ENCODE measurements around the gene ARID3A.
A peak's percentile ranks its signal among the peaks of the same experiment; 100 is the strongest.

ARID3A gene

GRCh38 chr19:913080-913748 lies 12.6 kb upstream of the ARID3A start, which contains the start of gene R3HDM4:
R3HDM4 (minus strand) TSS chr19:913219; CDS start chr19:913157, 62 bp downstream.
- DNase-seq, result peak; percentile 82 to 87

DNA sequence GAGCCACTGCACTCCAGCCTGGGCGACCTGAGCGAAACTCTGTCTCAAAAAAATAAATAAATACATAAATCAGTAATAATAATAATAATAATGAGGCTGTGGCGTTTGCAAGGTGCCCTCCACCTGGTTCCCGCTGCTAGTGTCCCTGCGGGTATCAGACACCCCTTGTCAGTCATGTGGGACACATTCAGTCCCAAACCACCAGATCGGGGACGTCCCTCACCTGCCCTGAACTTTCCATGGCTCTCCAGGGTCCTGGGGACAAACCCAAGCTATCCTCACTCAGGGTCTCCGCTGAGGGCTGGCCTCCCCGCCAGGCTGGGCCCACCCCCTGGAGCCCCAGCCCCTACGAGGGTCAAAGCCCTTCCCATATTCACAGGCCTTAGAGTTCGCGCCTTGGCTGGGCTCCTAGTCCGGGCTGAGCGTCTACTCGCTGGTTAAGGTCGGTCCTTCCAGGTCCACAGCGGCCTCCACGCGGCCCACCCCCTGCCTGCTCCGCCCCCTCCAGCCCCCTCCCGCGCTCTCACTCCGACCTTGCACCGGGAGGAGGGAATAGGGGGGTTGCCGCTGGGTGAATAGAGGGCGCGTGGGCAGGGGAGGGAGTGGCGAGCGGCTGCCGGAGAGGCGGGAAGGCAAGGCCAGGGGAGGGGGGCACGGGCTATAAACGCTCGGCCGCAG lies 9.1 kb upstream of the ARID3A start:
- DNase-seq, result no peak

DNA sequence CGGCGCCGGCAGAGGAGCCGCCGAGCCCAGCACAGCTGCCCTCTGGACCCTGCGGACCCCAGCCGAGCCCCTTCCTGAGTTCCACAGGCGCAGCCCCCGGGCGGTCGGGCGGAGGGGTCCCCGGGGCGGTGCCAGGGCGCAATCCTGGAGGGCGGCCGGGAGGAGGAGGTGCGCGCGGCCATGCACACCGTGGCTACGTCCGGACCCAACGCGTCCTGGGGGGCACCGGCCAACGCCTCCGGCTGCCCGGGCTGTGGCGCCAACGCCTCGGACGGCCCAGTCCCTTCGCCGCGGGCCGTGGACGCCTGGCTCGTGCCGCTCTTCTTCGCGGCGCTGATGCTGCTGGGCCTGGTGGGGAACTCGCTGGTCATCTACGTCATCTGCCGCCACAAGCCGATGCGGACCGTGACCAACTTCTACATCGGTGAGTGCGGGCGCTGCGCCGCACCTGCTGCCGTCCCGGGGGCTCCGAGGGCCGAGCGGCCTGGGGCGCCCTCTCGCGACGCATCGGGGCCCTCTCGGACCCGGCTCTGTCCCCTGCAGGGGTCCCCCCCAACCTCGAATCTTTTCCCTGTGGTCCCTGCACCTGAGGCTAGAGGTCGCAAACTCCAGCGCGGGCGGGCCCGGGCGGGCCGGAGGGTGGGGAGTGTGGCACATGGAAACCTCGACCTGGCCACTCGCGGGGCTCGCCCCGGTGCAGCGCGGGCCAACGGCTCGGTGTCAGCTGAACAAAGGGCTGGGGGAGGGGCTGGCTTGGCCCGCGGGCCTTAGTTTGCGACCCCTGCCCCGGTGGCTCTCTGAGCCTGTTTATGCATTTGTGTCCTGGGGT lies 8.3 kb upstream of the ARID3A start, which contains the start of gene KISS1R:
TSS of gene KISS1R (plus strand) at position 11 of the 829 bp plus-strand sequence. CDS start at position 181, 170 bp downstream.
- peak; percentile 57 to 81 for DNase-seq

DNA sequence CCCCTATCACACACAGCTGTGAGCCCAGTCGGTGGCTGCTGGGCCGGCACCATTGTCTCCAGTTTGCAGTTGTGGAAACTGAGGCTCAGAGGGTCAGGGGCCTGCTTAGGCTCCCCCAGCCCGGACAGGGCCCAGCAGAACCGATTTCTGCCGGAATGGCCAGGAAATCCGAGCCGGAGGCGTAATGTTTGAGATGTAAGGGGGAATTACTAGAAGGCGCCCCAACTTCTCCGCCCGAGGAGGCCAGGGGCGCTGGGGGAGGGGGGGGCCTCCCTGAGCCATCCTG lies 7.7 kb upstream of the ARID3A start:
- DNase-seq, result no peak

GRCh38 chr19:918481-919198 lies 7.2 kb upstream of the ARID3A start:
- no peak for DNase-seq

DNA sequence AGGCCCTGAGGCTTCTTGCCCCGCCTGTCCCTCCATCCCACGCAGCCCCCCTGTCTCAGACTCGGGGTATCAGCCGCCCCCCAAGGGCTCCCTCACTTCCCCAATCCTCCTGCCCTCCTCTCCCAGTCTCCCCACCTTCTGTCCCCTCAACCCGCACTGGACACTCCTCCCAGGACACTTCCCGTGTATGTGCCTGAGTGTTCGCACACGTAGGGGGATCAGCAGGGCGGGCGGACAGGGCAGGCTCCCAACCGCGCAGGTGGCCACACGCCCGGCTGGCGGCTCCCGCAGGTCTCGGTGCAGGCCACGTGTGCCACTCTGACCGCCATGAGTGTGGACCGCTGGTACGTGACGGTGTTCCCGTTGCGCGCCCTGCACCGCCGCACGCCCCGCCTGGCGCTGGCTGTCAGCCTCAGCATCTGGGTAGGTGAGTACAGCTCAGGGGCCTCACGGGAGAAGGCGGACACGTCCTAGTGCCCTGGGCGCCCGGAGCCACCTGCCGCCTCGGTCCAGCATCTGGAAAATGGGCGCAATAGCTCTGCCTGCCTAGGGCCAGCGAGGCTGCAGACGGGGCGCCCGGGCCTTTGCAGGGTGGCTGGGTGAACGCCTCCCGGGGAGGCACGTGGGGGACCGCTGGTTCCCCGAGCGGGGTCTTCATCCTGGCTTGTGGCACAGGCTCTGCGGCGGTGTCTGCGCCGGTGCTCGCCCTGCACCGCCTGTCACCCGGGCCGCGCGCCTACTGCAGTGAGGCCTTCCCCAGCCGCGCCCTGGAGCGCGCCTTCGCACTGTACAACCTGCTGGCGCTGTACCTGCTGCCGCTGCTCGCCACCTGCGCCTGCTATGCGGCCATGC lies 6.4 kb upstream of the ARID3A start:
- no peak for DNase-seq

- peak; percentile 79 for DNase-seq
Observed at GRCh38 chr19:920051-920864, 5.6 kb upstream of the ARID3A start.

DNA sequence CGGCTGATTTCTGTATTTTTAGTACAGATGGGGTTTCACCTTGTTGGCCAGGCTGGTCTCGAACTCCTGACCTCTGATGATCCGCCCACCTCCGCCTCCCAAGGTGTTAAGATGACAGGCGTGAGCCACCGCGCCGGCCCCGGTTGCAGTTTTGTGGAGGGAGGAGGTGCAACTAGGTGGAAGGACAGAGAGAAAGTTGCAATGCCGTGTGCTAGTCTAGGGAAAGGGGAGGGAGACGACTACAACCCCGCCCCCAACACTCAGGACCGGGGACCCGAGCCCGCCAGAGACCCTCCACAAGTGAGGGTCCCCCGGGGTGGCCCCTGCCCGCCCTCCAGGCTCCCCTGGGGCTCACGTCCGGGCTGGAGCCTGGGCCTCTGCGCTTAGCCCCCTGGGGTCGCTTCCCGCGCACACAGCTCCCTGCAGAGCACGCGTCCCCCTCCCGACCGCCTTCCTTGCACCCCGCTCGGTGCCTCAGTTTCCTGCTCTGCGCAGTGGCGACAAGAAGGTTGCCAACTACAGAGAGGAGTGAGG lies 1.2 kb upstream of the ARID3A start:
- no peak for DNase-seq

DNA sequence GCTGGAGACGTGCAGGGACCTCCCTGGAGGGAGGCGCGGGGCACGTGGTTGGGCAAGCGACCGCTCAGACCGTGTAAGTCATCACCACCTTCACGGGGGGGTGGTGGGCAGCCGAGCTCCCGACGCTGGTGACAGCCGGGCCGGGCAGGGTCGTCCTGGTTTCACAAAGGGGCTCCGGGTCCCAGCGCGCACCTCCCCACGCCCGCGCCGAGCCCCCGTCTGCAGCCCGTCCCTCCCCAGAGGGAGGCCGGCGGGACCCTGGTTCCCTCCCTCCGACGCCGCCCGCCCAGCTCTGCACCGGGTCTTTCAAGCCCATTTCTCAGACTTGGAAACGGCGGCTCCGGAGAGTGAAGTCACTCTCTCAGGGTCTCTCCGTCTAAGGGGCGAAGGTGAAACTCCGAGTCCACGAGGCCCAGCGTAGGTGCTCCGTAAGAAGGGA lies 729 bp upstream of the ARID3A start:
- DNase-seq, result no peak

DNA sequence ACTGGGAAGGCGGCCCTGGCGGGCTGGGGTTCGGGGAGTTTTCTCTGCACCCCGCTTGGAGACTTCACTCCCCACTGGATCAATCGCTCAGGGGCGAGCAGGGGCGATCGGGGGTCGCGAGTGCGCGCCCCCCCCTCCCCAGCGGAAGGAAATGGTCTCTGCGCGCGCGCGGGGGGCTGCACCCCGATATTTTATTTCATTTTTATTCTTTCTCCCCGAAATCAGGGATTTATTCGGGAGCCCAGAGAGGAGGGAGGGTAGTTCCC lies 421 bp downstream of the ARID3A start:
- no peak for DNase-seq

DNA sequence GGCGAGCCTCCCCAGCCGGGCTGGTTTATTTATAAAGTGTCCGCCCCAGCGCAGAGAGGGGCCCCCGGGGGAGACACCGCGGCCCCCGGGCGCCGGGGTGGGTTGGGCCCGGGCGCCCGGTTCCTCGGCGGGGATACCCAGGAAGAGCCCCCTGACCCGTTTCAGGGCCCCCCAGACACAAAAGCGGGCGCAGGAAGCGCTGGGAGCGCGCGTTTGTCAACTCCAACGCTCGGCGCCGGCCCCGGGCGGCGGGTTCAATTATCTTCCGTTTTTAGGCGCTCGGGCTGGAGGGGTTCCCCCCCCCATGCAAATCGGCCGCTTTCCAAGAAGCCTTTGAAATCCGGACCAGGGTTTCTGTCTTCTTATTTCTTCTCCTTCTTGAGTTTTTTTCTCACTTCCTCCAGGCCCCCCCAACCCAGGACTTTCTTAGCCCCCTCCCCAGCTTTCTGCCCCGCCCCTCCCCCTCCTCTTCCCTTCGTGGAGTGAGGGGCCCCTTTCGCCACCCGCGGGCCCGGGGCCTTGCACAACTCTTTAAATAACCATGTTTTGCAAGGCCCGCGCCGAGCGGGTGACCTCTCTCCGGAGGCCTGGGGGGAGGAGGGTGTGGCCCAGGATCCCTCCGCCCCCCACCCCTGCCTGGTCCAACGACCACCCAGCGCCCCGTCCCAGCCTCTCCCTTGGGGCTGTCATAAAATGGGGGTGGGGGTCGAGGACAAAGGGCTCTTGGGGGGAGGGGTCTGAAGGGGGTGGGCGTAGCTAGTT lies 935 bp downstream of the ARID3A start:
- peak in 1 of 2 donors; percentile 56 for DNase-seq

DNA sequence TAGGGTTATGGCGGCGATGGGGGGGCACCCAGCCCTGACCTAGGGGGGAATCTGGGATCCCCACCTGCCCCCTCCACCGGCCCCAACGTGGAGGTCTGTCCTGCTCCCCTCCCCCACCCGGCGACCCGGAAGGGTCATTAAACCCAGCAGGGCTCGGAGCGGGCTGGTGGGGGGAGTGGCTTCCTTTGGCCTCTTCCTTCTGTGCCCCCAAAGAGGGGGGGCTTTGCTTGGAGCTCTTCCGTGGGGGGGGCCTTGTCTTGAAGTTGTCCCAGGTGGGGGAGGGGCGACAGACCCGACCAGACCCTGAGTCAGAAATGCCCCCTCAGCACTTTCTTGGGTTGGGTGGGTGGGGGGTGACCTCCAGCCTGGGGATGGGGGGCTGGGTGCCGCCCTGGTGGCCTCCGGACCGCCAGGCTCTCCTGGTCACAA lies 1.5 kb downstream of the ARID3A start:
- no peak for DNase-seq

DNA sequence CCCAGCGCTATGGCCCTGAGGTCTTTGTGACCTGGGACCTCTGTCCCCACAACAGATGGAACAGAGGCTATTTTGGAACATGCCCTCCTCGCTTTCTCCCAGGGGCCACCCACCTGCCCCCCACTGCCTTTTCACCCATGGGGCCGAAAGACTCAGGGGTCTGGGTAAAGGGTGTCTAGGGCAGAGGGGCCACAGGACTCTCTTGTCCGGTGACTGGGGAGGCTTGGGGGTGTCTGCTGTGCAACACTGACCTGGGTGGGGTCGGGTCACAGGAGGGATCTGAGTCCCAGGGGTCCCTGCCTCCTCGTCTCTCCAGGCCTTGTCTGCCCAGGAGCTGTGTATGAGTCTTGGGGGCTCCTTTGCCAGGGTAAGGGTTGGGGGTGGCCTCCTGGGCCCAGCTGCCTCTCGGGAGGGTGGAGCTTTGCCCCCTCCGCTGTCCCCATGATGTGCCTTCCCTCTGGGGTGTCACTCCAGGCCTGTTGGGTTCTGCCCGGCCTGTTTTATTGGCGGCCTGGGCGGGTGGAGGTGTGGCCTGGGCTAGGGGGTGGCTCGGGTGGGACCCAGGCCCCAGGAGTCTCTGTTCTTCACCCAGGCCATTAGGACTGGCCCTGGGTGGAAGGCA lies 2.1 kb downstream of the ARID3A start:
- DNase-seq, result no peak

- no peak for DNase-seq
Observed at GRCh38 chr19:928471-929202, 2.8 kb downstream of the ARID3A start.

GRCh38 chr19:929203-929890 lies 3.5 kb downstream of the ARID3A start:
- DNase-seq, result no peak

- no peak for DNase-seq
Observed at GRCh38 chr19:929891-930258, 4.0 kb downstream of the ARID3A start.

- DNase-seq, result no peak
Observed at GRCh38 chr19:931860-932647, 6.2 kb downstream of the ARID3A start.
